ENCODE data around the gene USP10. TPM values are rescaled to one million over a fixed set of nuclear protein-coding genes. Genes with fewer than 3 reads are reported as not detected.
"Not testable (repeated sequence)": the region's sequence is repeated elsewhere in the genome, so short reads cannot be mapped to it uniquely, and the experiment has no call there.

Gene USP10
- total RNA-seq, 1 experiment from 2014 or later: 132 TPM

- Histone ChIP-seq H3K27me3 (ENCODE audit: control insufficient read depth, insufficient read depth, low read length) (no peaks in the 10 kb centered on the region), H3K36me3 (replicated peaks; ENCODE audit: control insufficient read depth, insufficient read depth, low read length) (peaks cover 3% of the 10 kb centered on the region), H3K4me3 (ENCODE audit: insufficient read depth, low read depth, low read length) (no peak overlapping the region)
- no peak for DNase-seq
Measured at GRCh38 chr16:84737192-84738011, 37.6 kb downstream of the USP10 start.

GRCh38 chr16:84738255-84739038 is 38.6 kb downstream of the USP10 start:
- Histone ChIP-seq H3K27me3 (ENCODE audit: control insufficient read depth, insufficient read depth, low read length) (no peaks in the 10 kb centered on the region), H3K4me3 (ENCODE audit: insufficient read depth, low read depth, low read length) (no peak overlapping the region), H3K36me3 (replicated peaks; ENCODE audit: control insufficient read depth, insufficient read depth, low read length) (peaks cover 3% of the 10 kb centered on the region)
- DNase-seq: peak; percentile 81

- H3K36me3 ChIP-seq (replicated peaks; ENCODE audit: control insufficient read depth, insufficient read depth, low read length): peaks cover 4% of the 10 kb centered on the region
- no peaks in the 10 kb centered on the region for H3K27me3 ChIP-seq (ENCODE audit: control insufficient read depth, insufficient read depth, low read length)
- no peak for DNase-seq
- H3K4me3 ChIP-seq (ENCODE audit: insufficient read depth, low read depth, low read length): no peak overlapping the region
Measured at GRCh38 chr16:84739349-84740124, 39.7 kb downstream of the USP10 start.

GRCh38 chr16:84740596-84741116 is 40.9 kb downstream of the USP10 start:
- DNase-seq: no peak
- H3K4me3 ChIP-seq (ENCODE audit: insufficient read depth, low read depth, low read length): no peak overlapping the region
- H3K27me3 ChIP-seq (ENCODE audit: control insufficient read depth, insufficient read depth, low read length): no peaks in the 10 kb centered on the region
- H3K36me3 ChIP-seq (replicated peaks; ENCODE audit: control insufficient read depth, insufficient read depth, low read length): peaks cover 5% of the 10 kb centered on the region

- Histone ChIP-seq H3K36me3 (replicated peaks; ENCODE audit: control insufficient read depth, insufficient read depth, low read length) (peaks cover 5% of the 10 kb centered on the region), H3K4me3 (ENCODE audit: insufficient read depth, low read depth, low read length) (no peak overlapping the region), H3K27me3 (ENCODE audit: control insufficient read depth, insufficient read depth, low read length) (no peaks in the 10 kb centered on the region)
- DNase-seq: no peak
Measured at GRCh38 chr16:84741340-84741830, 41.6 kb downstream of the USP10 start.

- Histone ChIP-seq H3K36me3 (replicated peaks; ENCODE audit: control insufficient read depth, insufficient read depth, low read length) (peaks cover 5% of the 10 kb centered on the region), H3K27me3 (ENCODE audit: control insufficient read depth, insufficient read depth, low read length) (no peaks in the 10 kb centered on the region), H3K4me3 (ENCODE audit: insufficient read depth, low read depth, low read length) (no peak overlapping the region)
- DNase-seq: no peak
Measured at GRCh38 chr16:84742641-84743092, 42.9 kb downstream of the USP10 start.

- peaks cover 2% of the 10 kb centered on the region for H3K36me3 ChIP-seq (replicated peaks; ENCODE audit: control insufficient read depth, insufficient read depth, low read length)
- no peaks in the 10 kb centered on the region for H3K27me3 ChIP-seq (ENCODE audit: control insufficient read depth, insufficient read depth, low read length)
- DNase-seq: no peak
- no peak overlapping the region for H3K4me3 ChIP-seq (ENCODE audit: insufficient read depth, low read depth, low read length)
Measured at GRCh38 chr16:84746231-84746630, 46.4 kb downstream of the USP10 start.

GRCh38 chr16:84746875-84747274 is 47.1 kb downstream of the USP10 start:
- H3K36me3 ChIP-seq (replicated peaks; ENCODE audit: control insufficient read depth, insufficient read depth, low read length): peaks cover 2% of the 10 kb centered on the region
- H3K27me3 ChIP-seq (ENCODE audit: control insufficient read depth, insufficient read depth, low read length): no peaks in the 10 kb centered on the region
- no peak overlapping the region for H3K4me3 ChIP-seq (ENCODE audit: insufficient read depth, low read depth, low read length)
- DNase-seq: peak; percentile 41

GRCh38 chr16:84748247-84748646 is 48.4 kb downstream of the USP10 start:
- not testable (repeated sequence) for H3K36me3 ChIP-seq (replicated peaks; ENCODE audit: control insufficient read depth, insufficient read depth, low read length); DNase-seq; H3K27me3 ChIP-seq (ENCODE audit: control insufficient read depth, insufficient read depth, low read length)

GRCh38 chr16:84749072-84749471 is 49.3 kb downstream of the USP10 start:
- peaks cover 2% of the 10 kb centered on the region for H3K36me3 ChIP-seq (replicated peaks; ENCODE audit: control insufficient read depth, insufficient read depth, low read length)
- no peak overlapping the region for H3K4me3 ChIP-seq (ENCODE audit: insufficient read depth, low read depth, low read length)
- no peaks in the 10 kb centered on the region for H3K27me3 ChIP-seq (ENCODE audit: control insufficient read depth, insufficient read depth, low read length)
- no peak for DNase-seq

More at GRCh38 chr16:84748247-84748646, 48.4 kb downstream of the USP10 start:
- not testable (repeated sequence) for H3K4me3 ChIP-seq (ENCODE audit: insufficient read depth, low read depth, low read length)

- DNase-seq: no peak
- no peaks in the 10 kb centered on the region for H3K27me3 ChIP-seq (ENCODE audit: control insufficient read depth, insufficient read depth, low read length)
- H3K36me3 ChIP-seq (replicated peaks; ENCODE audit: control insufficient read depth, insufficient read depth, low read length): no peaks in the 10 kb centered on the region; the same call in none of the 2 replicates
- H3K4me3 ChIP-seq (ENCODE audit: insufficient read depth, low read depth, low read length): no peak overlapping the region
Measured at GRCh38 chr16:84749815-84750214, 50.0 kb downstream of the USP10 start.

- H3K27me3 ChIP-seq (ENCODE audit: control insufficient read depth, insufficient read depth, low read length): no peaks in the 10 kb centered on the region
- no peaks in the 10 kb centered on the region; the same call in none of the 2 replicates for H3K36me3 ChIP-seq (replicated peaks; ENCODE audit: control insufficient read depth, insufficient read depth, low read length)
- H3K4me3 ChIP-seq (ENCODE audit: insufficient read depth, low read depth, low read length): no peak overlapping the region
- DNase-seq: no peak
Measured at GRCh38 chr16:84750575-84750974, 50.8 kb downstream of the USP10 start.

- no peaks in the 10 kb centered on the region; the same call in none of the 2 replicates for H3K36me3 ChIP-seq (replicated peaks; ENCODE audit: control insufficient read depth, insufficient read depth, low read length)
- no peak for DNase-seq
- H3K4me3 ChIP-seq (ENCODE audit: insufficient read depth, low read depth, low read length): no peak overlapping the region
Measured at GRCh38 chr16:84751241-84751640, 51.4 kb downstream of the USP10 start.

GRCh38 chr16:84751947-84752346 is 52.1 kb downstream of the USP10 start:
- no peaks in the 10 kb centered on the region; the same call in 1 of the 2 replicates for H3K36me3 ChIP-seq (replicated peaks; ENCODE audit: control insufficient read depth, insufficient read depth, low read length)
- no peak for DNase-seq
- H3K4me3 ChIP-seq (ENCODE audit: insufficient read depth, low read depth, low read length): no peak overlapping the region
- H3K27me3 ChIP-seq (ENCODE audit: control insufficient read depth, insufficient read depth, low read length): no peaks in the 10 kb centered on the region

More at GRCh38 chr16:84751241-84751640, 51.4 kb downstream of the USP10 start:
- no peaks in the 10 kb centered on the region for H3K27me3 ChIP-seq (ENCODE audit: control insufficient read depth, insufficient read depth, low read length)

Data from H7 (cell line).